GM12891 (cell line): Measurements from ENCODE around the gene ZDHHC7.

Experiments
- DNase-seq: peaks from one replicate; pipeline ENCODE4 v3.0.0; 2011; ENCODE audit warnings: low spot score; ENCODE audit not compliant: insufficient read length
- FAIRE-seq: peaks from 2 replicates; lab custom pipeline; 2011; peaks lifted over from hg19 to GRCh38; lab: Jason Lieb, UNC
- PAX5 ChIP-seq: IDR thresholded peaks from 2 replicates; pipeline ENCODE4 v1.6.1; 2011; ENCODE audit warnings: low read length, moderate library complexity, mild to moderate bottlenecking; ENCODE audit not compliant: insufficient read depth, severe bottlenecking
- POLR2A ChIP-seq: IDR thresholded peaks from 2 replicates; pipeline ENCODE4 v1.6.1; 2011; ENCODE audit warnings: low read depth, low read length, control low read depth
- POLR2AphosphoS5 ChIP-seq: IDR thresholded peaks from 2 replicates; pipeline ENCODE4 v1.6.1; 2011; ENCODE audit warnings: low read depth, low read length, control low read depth
- POU2F2 ChIP-seq: IDR thresholded peaks from 2 replicates; pipeline ENCODE4 v1.6.1; 2011; ENCODE audit warnings: low read depth, mild to moderate bottlenecking, control low read depth, low read length, moderate library complexity
- SPI1 ChIP-seq: IDR thresholded peaks from 2 replicates; pipeline ENCODE4 v1.6.1; 2011; ENCODE audit warnings: low read depth, low read length, control low read depth
- TAF1 ChIP-seq: IDR thresholded peaks from 2 replicates; pipeline ENCODE4 v1.6.1; 2011; ENCODE audit warnings: low read depth, low read length, control low read depth

Gene ZDHHC7

DNA sequence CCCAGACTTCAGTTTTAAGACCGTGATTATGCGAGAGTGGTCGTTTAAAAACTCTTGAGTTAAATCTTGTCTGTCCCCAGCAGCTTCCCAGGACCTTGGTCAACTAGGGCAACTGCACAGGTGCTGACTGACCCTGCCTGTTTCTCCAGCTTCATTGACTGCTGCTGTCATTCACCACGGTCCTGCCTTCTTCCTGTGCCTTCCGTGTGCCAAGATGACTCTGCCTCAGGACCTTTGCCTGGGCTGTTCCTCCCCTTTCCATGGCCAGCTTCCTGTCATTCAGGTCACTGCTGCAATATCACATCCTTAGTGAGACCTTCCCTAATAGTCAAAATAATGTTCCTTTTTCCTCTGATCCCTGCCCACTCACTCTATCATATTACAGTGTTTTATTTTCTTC is 20.1 kb upstream of the ZDHHC7 start:
- FAIRE-seq (no peak), DNase-seq (no peak)
- TF ChIP-seq TAF1: no peak
- TF ChIP-seq POU2F2: no peak
- TF ChIP-seq POLR2A: no peak
- no peak for TF ChIP-seq POLR2AphosphoS5
- no peak for TF ChIP-seq SPI1
- TF ChIP-seq PAX5: no peak

DNA sequence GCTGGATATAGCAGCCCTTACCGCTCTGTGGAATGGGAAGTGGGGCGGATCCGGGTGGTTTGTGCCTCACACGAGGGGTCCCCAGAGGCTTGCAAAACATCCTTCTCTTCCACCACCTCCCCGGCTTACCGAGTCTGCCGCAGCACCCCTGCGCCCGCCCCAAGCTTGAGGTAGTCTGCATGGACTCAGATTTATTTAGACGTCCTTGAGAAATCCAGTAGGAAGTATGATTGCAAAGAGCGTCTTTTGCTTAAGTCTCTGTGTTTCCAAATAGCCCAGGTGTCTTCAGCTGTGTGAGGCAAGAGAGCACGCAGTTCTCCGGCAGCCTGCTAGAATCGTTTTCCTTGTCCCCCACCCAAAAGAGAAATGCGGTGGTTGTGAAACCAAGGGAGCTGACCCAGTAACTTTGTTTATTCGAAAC is 18.7 kb upstream of the ZDHHC7 start:
- no peak for TF ChIP-seq PAX5
- no peak for TF ChIP-seq POLR2AphosphoS5
- no peak for TF ChIP-seq POLR2A
- no peak for TF ChIP-seq POU2F2
- no peak for TF ChIP-seq SPI1
- no peak for TF ChIP-seq TAF1
- DNase-seq: no peak
- no peak for FAIRE-seq

DNA sequence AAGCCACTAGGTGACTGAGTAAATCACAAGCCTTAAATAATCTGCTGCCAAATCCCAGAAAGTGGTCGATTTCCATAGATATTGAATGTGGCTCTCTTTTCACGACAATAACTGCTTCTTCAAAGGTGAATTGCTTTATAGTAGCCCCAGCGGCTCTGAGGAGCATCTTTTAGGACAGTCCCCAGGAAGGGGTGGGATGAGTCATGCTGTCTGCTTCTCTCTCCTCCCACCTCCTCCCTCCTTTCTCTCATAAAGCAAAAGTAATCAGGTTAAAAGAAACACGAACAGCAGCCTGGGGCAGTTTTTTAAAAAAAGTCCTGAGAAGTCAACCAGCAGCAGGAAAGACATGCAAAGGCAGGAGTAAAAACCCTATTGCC is 18.1 kb upstream of the ZDHHC7 start:
- TF ChIP-seq POLR2AphosphoS5 (no peak), TAF1 (no peak), SPI1 (no peak), POU2F2 (no peak), PAX5 (no peak), POLR2A (no peak)
- FAIRE-seq (peak; percentile 62), DNase-seq (peak; percentile 47)

DNA sequence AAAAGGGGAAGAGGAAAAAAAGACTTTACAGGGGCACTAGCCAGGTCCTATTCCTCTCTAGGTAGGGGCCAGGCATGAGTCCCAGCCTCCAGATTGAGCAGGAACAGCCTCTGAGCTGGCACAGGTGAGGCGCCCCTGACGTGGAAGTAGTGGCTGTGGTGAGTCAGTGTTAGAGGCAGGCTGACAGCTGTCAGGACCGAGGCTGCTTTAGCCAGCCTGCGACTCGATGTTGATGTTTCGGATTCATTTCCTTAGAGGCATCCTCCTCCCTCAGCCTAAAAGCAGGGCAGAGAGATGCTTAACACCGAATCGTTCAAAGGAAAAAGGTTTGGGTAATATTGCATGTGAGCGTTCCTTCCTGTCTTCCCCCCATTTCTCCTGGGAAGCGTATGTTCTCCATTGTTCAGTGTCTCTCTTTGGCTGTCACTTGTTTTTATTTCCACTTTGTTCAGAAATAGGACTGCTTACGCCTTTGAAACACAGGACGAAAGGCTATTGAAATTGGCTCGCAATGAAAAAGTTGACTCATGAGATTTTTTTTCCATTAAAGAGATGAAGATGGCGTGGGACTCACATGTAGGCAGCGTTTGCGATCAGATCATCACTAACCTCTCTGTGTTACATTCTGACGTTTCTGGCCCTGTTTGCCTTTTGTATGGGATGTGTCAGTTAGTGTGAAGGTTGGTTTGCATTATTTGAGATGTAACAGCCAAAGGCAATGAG is 17.5 kb upstream of the ZDHHC7 start:
- FAIRE-seq: peak; percentile 74
- peak; percentile 48 for DNase-seq
- no peak for TF ChIP-seq POLR2AphosphoS5

DNA sequence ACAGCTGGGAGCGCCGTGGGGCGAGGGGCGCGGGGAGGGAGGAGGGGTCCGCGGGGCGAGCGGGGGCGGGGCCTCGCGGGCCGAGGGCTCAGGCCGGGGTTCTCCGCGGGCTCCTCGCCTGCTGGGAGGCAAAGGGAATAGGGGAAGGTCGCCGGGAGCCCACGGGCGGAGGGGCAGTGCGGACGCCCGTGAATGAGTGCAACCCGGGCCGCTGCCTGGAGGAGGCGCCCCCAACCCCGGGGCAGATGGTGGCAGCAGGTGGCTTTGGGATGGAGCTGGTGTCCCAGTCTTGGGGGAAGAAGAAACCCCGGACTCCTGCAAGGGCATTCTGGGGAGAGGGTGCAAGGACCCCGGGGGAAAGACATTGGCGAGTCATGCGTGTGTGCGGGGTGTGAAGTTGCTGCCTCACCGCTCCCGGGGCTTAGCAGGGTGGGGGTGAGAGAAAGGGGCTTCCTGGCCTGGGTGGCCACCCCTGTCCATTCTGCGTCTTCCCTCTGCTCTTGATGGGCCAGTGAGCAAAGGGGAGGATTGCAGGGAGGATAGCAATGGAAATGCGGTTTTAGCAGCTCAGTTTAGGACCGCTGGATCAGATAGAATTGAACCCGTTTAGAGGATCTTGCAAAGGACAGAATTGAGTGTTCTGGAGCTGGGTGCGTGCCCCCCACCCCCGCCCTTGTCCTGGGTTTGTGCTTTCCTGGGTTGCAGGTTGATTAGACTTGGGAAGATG is 16.8 kb upstream of the ZDHHC7 start:
- FAIRE-seq (no peak), DNase-seq (peak; percentile 32)
- TF ChIP-seq POLR2A: no peak
- 0 out of 2 replicates have a peak, but pooled peaks have one; percentile 16 for TF ChIP-seq SPI1

DNA sequence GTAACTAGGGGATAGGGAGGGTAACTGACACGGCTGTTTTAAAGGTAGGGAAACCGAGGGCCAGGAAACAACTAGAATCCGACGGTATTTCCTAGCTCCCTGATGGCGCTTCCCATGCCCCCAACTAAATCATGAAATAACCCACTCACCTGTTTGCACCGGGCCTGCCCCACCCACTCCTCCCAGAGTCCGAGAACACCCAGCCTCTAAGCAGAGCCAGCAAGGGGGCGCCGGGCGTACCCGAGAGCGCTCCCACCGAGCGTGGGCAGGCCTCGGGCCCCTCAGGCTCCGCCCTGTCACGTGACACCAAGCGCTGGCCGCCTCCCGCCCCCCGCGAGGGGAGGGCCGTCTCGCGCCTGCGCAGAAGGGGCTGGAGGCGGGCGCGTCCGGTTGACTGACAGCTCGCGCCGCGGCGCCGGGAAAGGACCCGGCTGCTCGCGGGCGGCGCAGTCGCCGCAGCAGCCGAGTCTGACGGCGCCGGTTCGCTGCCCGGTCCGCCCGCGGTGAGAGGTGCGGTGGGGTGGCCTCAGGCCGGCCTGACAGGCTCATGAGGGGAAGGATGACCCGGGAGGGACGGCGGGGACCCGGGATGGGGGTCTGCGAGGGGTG is 16.1 kb upstream of the ZDHHC7 start, which contains the start of gene KIAA0513:
TSS of gene KIAA0513 (plus strand) at position 447 of the 609 bp plus-strand sequence. CDS start 39,277 bp downstream, outside the sequence.
- TF ChIP-seq POLR2A: 0 out of 2 replicates have a peak, but pooled peaks have one; percentile 24
- TF ChIP-seq SPI1: no peak
- TF ChIP-seq PAX5: peak; percentile 47
- no peak for TF ChIP-seq TAF1
- no peak for TF ChIP-seq POU2F2
- peak; percentile 97 for FAIRE-seq
- peak; percentile 94 for DNase-seq

DNA sequence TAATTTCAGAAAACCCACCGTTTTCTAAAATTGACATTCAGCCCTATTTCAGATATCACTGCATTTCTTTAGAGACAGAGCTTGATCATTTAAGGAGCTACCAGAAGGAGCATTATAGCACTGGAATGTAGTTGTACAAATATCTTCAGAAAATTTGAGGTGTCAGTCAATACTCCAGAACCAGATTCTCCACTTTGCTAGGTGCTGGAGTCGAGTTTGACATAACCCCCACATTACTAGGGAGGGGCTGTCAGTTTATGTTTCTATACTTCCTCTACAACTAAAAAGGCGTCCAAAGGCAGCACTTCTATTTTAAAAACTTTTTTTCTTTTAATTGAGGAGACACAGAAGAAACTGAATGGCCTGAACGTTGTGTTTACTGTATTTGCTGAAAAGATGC is 15.4 kb upstream of the ZDHHC7 start:
- TF ChIP-seq POLR2A: no peak
- TF ChIP-seq POU2F2: no peak
- TF ChIP-seq PAX5: no peak
- TF ChIP-seq SPI1: no peak
- no peak for TF ChIP-seq POLR2AphosphoS5
- no peak for TF ChIP-seq TAF1
- no peak for DNase-seq
- FAIRE-seq: no peak

DNA sequence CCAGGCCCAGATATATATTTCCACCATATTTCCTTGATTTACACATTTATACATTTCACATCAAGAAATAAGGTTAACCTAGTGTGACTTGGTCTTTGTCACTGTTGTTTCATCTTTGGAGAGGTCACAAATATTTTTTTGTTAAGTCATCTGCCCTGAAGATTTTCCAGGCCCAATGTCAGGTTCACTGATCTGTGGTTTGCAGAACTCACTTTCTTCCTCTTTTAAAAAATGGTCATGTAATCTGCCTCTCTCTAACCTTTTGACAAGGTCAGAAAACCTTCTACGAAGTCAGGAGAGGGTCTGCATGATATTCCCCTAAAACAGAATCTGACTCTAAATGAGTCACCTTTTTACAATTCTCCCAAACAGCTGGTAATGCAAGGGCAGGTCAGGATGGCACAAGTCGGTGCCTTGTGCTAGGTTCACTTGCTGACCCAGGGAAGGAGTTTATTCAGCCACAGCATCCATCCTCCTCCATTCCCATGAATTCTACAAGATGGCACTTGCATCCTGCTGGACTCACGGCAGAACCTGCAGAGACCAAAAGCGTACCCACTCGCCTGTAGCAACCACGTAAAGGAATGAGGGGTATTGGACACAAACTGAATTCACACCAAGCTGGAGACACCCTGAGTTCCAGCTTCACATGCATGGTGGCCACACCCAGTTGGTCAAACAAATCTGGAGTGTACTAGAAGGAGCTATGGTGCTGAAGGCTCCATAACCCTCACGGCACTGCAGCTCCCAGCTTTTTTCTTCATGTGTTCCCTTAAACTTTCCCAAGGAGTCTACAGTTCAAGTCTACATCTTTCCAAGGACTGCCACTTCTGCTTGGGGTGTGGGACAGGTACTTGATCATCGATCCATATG is 14.7 kb upstream of the ZDHHC7 start:
- no peak for DNase-seq
- TF ChIP-seq POLR2A (no peak), TAF1 (no peak), POLR2AphosphoS5 (no peak), POU2F2 (no peak), PAX5 (no peak), SPI1 (no peak)
- FAIRE-seq: no peak

DNA sequence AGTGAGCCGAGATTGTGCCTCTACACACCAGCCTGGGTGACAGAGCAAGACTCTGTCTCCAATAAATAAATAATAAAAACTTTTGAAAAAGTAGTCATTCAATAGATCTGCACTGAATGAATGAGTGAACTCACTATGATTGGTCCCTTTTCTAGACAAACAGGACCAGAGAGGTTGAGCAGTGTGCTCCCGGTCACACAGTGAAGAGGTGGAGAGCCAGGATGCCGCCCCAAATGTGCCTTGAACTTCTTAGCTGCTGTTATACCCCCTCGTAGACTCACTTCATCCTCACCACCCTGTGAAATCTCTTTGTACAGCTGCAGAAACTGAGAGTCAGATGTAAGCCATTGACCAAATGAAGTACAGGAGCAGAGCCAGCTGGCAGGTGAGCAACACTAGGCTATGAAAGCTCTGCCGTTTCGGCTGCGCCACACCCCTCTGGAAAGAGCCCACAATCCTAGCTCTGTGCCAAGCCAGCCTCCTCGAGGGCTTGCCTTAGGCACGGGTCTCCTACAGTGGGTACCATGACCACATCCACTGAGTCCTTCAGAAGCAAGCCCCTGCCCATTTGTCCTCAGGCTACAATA is 8.4 kb upstream of the ZDHHC7 start:
- no peak for FAIRE-seq
- no peak for TF ChIP-seq POU2F2
- TF ChIP-seq TAF1: no peak
- no peak for TF ChIP-seq POLR2AphosphoS5
- TF ChIP-seq PAX5: no peak
- TF ChIP-seq SPI1: no peak
- TF ChIP-seq POLR2A: no peak
- DNase-seq: no peak
